ENCODE measurements around the gene PSMC3. TPM values are rescaled to one million over a fixed set of nuclear protein-coding genes. Genes with fewer than 3 reads are reported as not detected.
A peak's percentile ranks its signal among the peaks of the same experiment; 100 is the strongest.

The PSMC3 gene
- total RNA-seq, 1 experiment from 2014 or later, result 179 TPM

DNA sequence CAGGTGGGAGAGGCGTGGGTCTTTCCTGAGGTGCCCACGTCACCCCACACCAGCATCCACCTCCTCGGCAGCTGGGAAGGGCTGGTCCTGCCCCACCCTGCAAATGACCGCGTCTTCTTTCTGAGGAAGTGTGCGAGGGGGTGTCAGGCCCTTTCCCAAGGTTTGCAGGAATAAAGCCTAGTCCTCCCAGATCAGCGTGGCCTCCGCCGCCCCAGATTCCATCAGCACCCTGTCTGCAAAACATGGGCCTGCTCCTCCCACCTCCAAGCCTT, 32.3 kb downstream of the PSMC3 start:
- peak; percentile 24 for DNase-seq
- Mint-ChIP-seq H3K27ac (peak overlapping the region in 2 of 3 experiments; percentile 55 to 87; a peak in 3 of 7 replicates), H3K4me1 (peaks cover 9 to 12% of the 10 kb centered on the region in 2 experiments), H3K36me3 (ENCODE audit: insufficient read depth in 1 of 3, low read depth in 3 of 3) (no peaks in the 10 kb centered on the region), H3K9me3 (no peaks in the 10 kb centered on the region; a peak in 1 of 5 replicates), H3K4me3 (no peak overlapping the region; a peak in 1 of 5 replicates), H3K27me3 (ENCODE audit: low read depth) (no peaks in the 10 kb centered on the region; the same call in 1 of the 2 replicates)
- no peak overlapping the region for H2AK5ac ChIP-seq (ENCODE audit: insufficient read length, low read length)
- no CpG with 5 or more reads among the region's 9 CpGs for WGBS (ENCODE audit: extremely low coverage, insufficient read length, low lambda C conversion rate)
- H3K14ac ChIP-seq (ENCODE audit: insufficient read depth, low read length), result no peak overlapping the region
- no peak overlapping the region for H3T11ph ChIP-seq (ENCODE audit: low read length)
- H3K23me2 ChIP-seq (ENCODE audit: insufficient read length, low read depth, low read length, poor library complexity, severe bottlenecking), result no peaks in the 10 kb centered on the region
- no peak overlapping the region for H2AFZ ChIP-seq (ENCODE audit: low read length)
- H4K5ac ChIP-seq (ENCODE audit: insufficient read length, low read depth, low read length), result no peak overlapping the region
- no peak overlapping the region for H3K23ac ChIP-seq (ENCODE audit: insufficient read length, low read depth, low read length)
- no peak overlapping the region for H2BK5ac ChIP-seq (ENCODE audit: insufficient read length, low read length)
- no peaks in the 10 kb centered on the region for H3K27me3 ChIP-seq (ENCODE audit: insufficient read depth, low read length)
- no peak overlapping the region for H3K56ac ChIP-seq (ENCODE audit: insufficient read length, low read depth, low read length)
- H3K18ac ChIP-seq (ENCODE audit: insufficient read length, low read depth, low read length), result no peak overlapping the region
- no peak overlapping the region for H3K4ac ChIP-seq (ENCODE audit: low read depth, low read length)
- H4K91ac ChIP-seq (ENCODE audit: insufficient read length, low read depth, low read length), result no peak overlapping the region
- no peak overlapping the region for H3K9ac ChIP-seq (ENCODE audit: extremely low read depth, insufficient read length, low read length)
- no peak overlapping the region for H3K4me2 ChIP-seq (ENCODE audit: insufficient read depth, insufficient read length, low read length)
- H3K9me3 ChIP-seq (ENCODE audit: control insufficient read depth, low read depth, low read length), result no peaks in the 10 kb centered on the region
- no peaks in the 10 kb centered on the region for H3K79me1 ChIP-seq (ENCODE audit: insufficient read depth, low read depth, low read length, poor library complexity, severe bottlenecking)
- H2BK20ac ChIP-seq (ENCODE audit: low read depth, low read length, poor library complexity, severe bottlenecking), result no peak overlapping the region
- no peaks in the 10 kb centered on the region for H3K4me1 ChIP-seq (ENCODE audit: insufficient read depth, low read length)
- no peak overlapping the region for H2BK12ac ChIP-seq (ENCODE audit: insufficient read length, low read depth, low read length)
- no peaks in the 10 kb centered on the region for H3K79me2 ChIP-seq (ENCODE audit: insufficient read depth, low read length)
- no peaks in the 10 kb centered on the region for H4K20me1 ChIP-seq (ENCODE audit: control insufficient read depth, insufficient read depth, insufficient read length)
- TF ChIP-seq, protein P1, sequence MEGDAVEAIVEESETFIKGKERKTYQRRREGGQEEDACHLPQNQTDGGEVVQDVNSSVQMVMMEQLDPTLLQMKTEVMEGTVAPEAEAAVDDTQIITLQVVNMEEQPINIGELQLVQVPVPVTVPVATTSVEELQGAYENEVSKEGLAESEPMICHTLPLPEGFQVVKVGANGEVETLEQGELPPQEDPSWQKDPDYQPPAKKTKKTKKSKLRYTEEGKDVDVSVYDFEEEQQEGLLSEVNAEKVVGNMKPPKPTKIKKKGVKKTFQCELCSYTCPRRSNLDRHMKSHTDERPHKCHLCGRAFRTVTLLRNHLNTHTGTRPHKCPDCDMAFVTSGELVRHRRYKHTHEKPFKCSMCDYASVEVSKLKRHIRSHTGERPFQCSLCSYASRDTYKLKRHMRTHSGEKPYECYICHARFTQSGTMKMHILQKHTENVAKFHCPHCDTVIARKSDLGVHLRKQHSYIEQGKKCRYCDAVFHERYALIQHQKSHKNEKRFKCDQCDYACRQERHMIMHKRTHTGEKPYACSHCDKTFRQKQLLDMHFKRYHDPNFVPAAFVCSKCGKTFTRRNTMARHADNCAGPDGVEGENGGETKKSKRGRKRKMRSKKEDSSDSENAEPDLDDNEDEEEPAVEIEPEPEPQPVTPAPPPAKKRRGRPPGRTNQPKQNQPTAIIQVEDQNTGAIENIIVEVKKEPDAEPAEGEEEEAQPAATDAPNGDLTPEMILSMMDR (conservative IDR thresholded peaks at IDR 0.05), result no peak
- H2BK15ac ChIP-seq (ENCODE audit: low read depth, low read length), result no peak overlapping the region
- no peak overlapping the region for H2BK120ac ChIP-seq (ENCODE audit: low read depth, low read length, poor library complexity, severe bottlenecking)
- H3K27ac ChIP-seq (ENCODE audit: insufficient read length, low read depth, low read length), result no peak overlapping the region
- no peak overlapping the region for H4K8ac ChIP-seq (replicated peaks; ENCODE audit: insufficient read length, low read depth, low read length)
